GM23338 (cell line): ENCODE data around the gene FAM118B.

Experiments used
- EZH2 ChIP-seq: fragments of 200-600 bp; sonication (generic); IDR thresholded peaks from one replicate; pipeline ENCODE4 v1.8.0; 2017; ENCODE audit warnings: antibody characterized with exemption, mild to moderate bottlenecking, low read depth; ENCODE audit not compliant: unreplicated experiment
- POLR2AphosphoS5 ChIP-seq: IDR thresholded peaks from 2 replicates; pipeline ENCODE4 v1.6.1; 2016; ENCODE audit warnings: antibody characterized with exemption, low read depth
- TF ChIP-seq, protein P1 (sequence below), 2 experiments: fragments of 200-600 bp in 1 of 2; sonication (generic) in 1 of 2; conservative IDR thresholded peaks; 2 replicates each; pipeline versions ENCODE4 v1.5.1 to v1.6.1; 2016 to 2017; ENCODE audit warnings: antibody characterized with exemption in 2 of 2, low read depth in 2 of 2, mild to moderate bottlenecking in 2 of 2, moderate library complexity in 1 of 2

DNA sequence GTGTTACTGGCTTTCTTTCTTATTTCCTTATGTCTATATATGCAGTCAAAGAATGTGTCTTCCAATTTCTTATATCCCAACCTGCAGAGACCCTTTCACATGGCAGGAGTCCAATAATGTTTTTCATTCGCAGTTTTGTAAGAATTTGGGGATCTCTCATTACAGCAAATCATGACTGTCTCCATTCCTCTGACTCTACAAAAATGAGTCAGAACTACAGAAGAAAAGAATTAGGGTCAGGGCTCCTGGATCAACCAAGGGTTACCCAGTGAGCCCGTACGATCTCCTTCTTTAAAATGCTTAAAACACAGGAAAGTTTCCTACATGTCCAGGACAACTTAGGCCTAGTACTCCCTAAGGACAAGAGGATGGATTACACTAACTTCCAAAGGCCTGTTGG lies 42.3 kb upstream of the FAM118B start:
- TF ChIP-seq, protein P1, sequence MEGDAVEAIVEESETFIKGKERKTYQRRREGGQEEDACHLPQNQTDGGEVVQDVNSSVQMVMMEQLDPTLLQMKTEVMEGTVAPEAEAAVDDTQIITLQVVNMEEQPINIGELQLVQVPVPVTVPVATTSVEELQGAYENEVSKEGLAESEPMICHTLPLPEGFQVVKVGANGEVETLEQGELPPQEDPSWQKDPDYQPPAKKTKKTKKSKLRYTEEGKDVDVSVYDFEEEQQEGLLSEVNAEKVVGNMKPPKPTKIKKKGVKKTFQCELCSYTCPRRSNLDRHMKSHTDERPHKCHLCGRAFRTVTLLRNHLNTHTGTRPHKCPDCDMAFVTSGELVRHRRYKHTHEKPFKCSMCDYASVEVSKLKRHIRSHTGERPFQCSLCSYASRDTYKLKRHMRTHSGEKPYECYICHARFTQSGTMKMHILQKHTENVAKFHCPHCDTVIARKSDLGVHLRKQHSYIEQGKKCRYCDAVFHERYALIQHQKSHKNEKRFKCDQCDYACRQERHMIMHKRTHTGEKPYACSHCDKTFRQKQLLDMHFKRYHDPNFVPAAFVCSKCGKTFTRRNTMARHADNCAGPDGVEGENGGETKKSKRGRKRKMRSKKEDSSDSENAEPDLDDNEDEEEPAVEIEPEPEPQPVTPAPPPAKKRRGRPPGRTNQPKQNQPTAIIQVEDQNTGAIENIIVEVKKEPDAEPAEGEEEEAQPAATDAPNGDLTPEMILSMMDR (conservative IDR thresholded peaks at IDR 0.05; ENCODE audit: low read depth in 2 of 2): no peak
- TF ChIP-seq EZH2 (no peak), POLR2AphosphoS5 (no peak)
